Stimulated activated CD8-positive, alpha-beta memory T cell treated with anti-CD3 and anti-CD28 coated beads, Interleukin-4, amount 100 ng/mL, for 48 hours (primary cell): ENCODE results near the gene KRTAP10-11.
"Not testable (repeated sequence)": the region's sequence is repeated elsewhere in the genome, so short reads cannot be mapped to it uniquely, and the experiment has no call there.

ENCODE experiments used
- DNase-seq: peaks from one replicate; pipeline ENCODE4 v3.0.0-alpha.2; 2020

Gene KRTAP10-11

GRCh38 chr21:44643741-44644310 is 2.4 kb upstream of the KRTAP10-11 start:
- no peak for DNase-seq

GRCh38 chr21:44644878-44645277 is 1.3 kb upstream of the KRTAP10-11 start:
- DNase-seq: no peak

GRCh38 chr21:44647222-44647552 is 973 bp downstream of the KRTAP10-11 start:
- no peak for DNase-seq

GRCh38 chr21:44648557-44649311 is 2.5 kb downstream of the KRTAP10-11 start:
- DNase-seq: no peak

GRCh38 chr21:44649521-44650100 is 3.4 kb downstream of the KRTAP10-11 start:
- no peak for DNase-seq

- DNase-seq: no peak
Measured at GRCh38 chr21:44650265-44650972, 4.2 kb downstream of the KRTAP10-11 start.

GRCh38 chr21:44650973-44651675 is 4.9 kb downstream of the KRTAP10-11 start:
- DNase-seq: no peak

- no peak for DNase-seq
Measured at GRCh38 chr21:44653123-44653522, 6.9 kb downstream of the KRTAP10-11 start.

GRCh38 chr21:44653656-44654575 is 7.7 kb downstream of the KRTAP10-11 start:
- no peak for DNase-seq

- DNase-seq: no peak
Measured at GRCh38 chr21:44654576-44655175, 8.5 kb downstream of the KRTAP10-11 start, which contains the start of gene KRTAP12-4. TSS of gene KRTAP12-4 (minus strand) at chr21:44654659. CDS start at chr21:44654614, 45 bp downstream.

GRCh38 chr21:44656868-44657267 is 10.7 kb downstream of the KRTAP10-11 start:
- DNase-seq: no peak

- no peak for DNase-seq
Measured at GRCh38 chr21:44657635-44658540, 11.7 kb downstream of the KRTAP10-11 start, which contains the start of gene KRTAP12-3. TSS of gene KRTAP12-3 (plus strand) at chr21:44657932. CDS start at chr21:44657980, 48 bp downstream.

- DNase-seq: no peak
Measured at GRCh38 chr21:44658541-44658910, 12.3 kb downstream of the KRTAP10-11 start.

GRCh38 chr21:44658913-44659595 is 12.8 kb downstream of the KRTAP10-11 start:
- DNase-seq: no peak

GRCh38 chr21:44661567-44661966 is 15.4 kb downstream of the KRTAP10-11 start:
- DNase-seq: not testable (repeated sequence)

- DNase-seq: no peak
Measured at GRCh38 chr21:44664691-44665090, 18.5 kb downstream of the KRTAP10-11 start.

- DNase-seq: no peak
Measured at GRCh38 chr21:44666401-44667320, 20.4 kb downstream of the KRTAP10-11 start, which contains the start of gene KRTAP12-2. TSS of gene KRTAP12-2 (minus strand) at chr21:44666927. CDS start at chr21:44666886, 41 bp downstream.

GRCh38 chr21:44667612-44668011 is 21.4 kb downstream of the KRTAP10-11 start:
- no peak for DNase-seq
